HepG2 (cell line): ENCODE measurements around the gene PADI4. TPM values are rescaled to one million over a fixed set of nuclear protein-coding genes. Genes with fewer than 3 reads are reported as not detected.
A peak's percentile ranks its signal among the peaks of the same experiment; 100 is the strongest.

Experiments used
- HNF4G ChIP-seq, 2 experiments: sonication (generic) in 1 of 2; formaldehyde crosslinking in 1 of 2; IDR thresholded peaks; 2 replicates each; pipeline versions ENCODE4 v1.4.0 to v1.6.1; 2011 to 2020; ENCODE audit warnings: borderline replicate concordance in 2 of 2, low read depth in 2 of 2, mild to moderate bottlenecking in 2 of 2, low read length in 1 of 2, missing genetic modification reagents in 1 of 2, moderate library complexity in 1 of 2
- IRX3 ChIP-seq: sonication (generic); formaldehyde crosslinking; IDR thresholded peaks from 2 replicates; pipeline ENCODE4 v1.8.1; 2023; ENCODE audit warnings: mild to moderate bottlenecking, low read depth, missing genetic modification reagents, borderline replicate concordance
- MAF1 ChIP-seq: sonication (generic); formaldehyde crosslinking; IDR thresholded peaks from 2 replicates; pipeline ENCODE4 v1.5.0; 2020; ENCODE audit warnings: missing genetic modification reagents, borderline replicate concordance
- MAFF ChIP-seq: IDR thresholded peaks from 2 replicates; pipeline ENCODE4 v1.6.1; 2011; ENCODE audit warnings: low read depth, low read length, improper control_type of control experiment
- MED8 ChIP-seq: sonication (generic); formaldehyde crosslinking; IDR thresholded peaks from 2 replicates; pipeline ENCODE4 v1.8.1; 2023; ENCODE audit warnings: mild to moderate bottlenecking, missing genetic modification reagents; ENCODE audit not compliant: insufficient replicate concordance
- MIER2 ChIP-seq: IDR thresholded peaks from 2 replicates; pipeline ENCODE4 v1.6.1; 2016; ENCODE audit warnings: missing biosample characterization, missing genetic modification reagents
- MYNN ChIP-seq: sonication (generic); formaldehyde crosslinking; IDR thresholded peaks from 2 replicates; pipeline ENCODE4 v1.4.0; 2020; ENCODE audit warnings: mild to moderate bottlenecking, low read depth, missing genetic modification reagents
- NCOA1 ChIP-seq: sonication (generic); formaldehyde crosslinking; IDR thresholded peaks from 2 replicates; pipeline ENCODE4 v1.9.0; 2021; ENCODE audit warnings: missing genetic modification reagents
- PRDM15 ChIP-seq: sonication (generic); formaldehyde crosslinking; IDR thresholded peaks from 2 replicates; pipeline ENCODE4 v1.4.0; 2020; ENCODE audit warnings: missing genetic modification reagents
- SP140L ChIP-seq: sonication (generic); formaldehyde crosslinking; IDR thresholded peaks from 2 replicates; pipeline ENCODE4 v1.4.0; 2020; ENCODE audit warnings: missing genetic modification reagents, borderline replicate concordance
- ZNF451 ChIP-seq: sonication (generic); formaldehyde crosslinking; IDR thresholded peaks from 2 replicates; pipeline ENCODE4 v1.5.0; 2020; ENCODE audit warnings: mild to moderate bottlenecking, missing genetic modification reagents
- ZNF543 ChIP-seq: sonication (generic); formaldehyde crosslinking; IDR thresholded peaks from 2 replicates; pipeline ENCODE4 v1.4.0; 2020; ENCODE audit warnings: mild to moderate bottlenecking, missing genetic modification reagents
- ZNF546 ChIP-seq: sonication (generic); formaldehyde crosslinking; conservative IDR thresholded peaks from 2 replicates; pipeline ENCODE4 v1.8.1; 2023; ENCODE audit warnings: mild to moderate bottlenecking, missing genetic modification reagents
- ZNF547 ChIP-seq: sonication (generic); formaldehyde crosslinking; IDR thresholded peaks from 2 replicates; pipeline ENCODE4 v1.5.1; 2020; ENCODE audit warnings: mild to moderate bottlenecking, missing genetic modification reagents
- ZNF616 ChIP-seq: sonication (generic); formaldehyde crosslinking; IDR thresholded peaks from 2 replicates; pipeline ENCODE4 v1.5.0; 2020; ENCODE audit warnings: low read depth, mild to moderate bottlenecking, missing genetic modification reagents
- ZNF646 ChIP-seq: sonication (generic); formaldehyde crosslinking; IDR thresholded peaks from 2 replicates; pipeline ENCODE4 v1.9.0; 2021; ENCODE audit warnings: mild to moderate bottlenecking, missing genetic modification reagents
- ZNF776 ChIP-seq: sonication (generic); formaldehyde crosslinking; IDR thresholded peaks from 2 replicates; pipeline ENCODE4 v1.4.0; 2020; ENCODE audit warnings: mild to moderate bottlenecking, missing genetic modification reagents
- ZNF790 ChIP-seq: sonication (generic); formaldehyde crosslinking; IDR thresholded peaks from 2 replicates; pipeline ENCODE4 v1.8.0; 2022; ENCODE audit warnings: missing genetic modification reagents, mild to moderate bottlenecking, borderline replicate concordance
- ZNF83 ChIP-seq: sonication (generic); formaldehyde crosslinking; IDR thresholded peaks from 2 replicates; pipeline ENCODE4 v1.4.0; 2020; ENCODE audit warnings: missing genetic modification reagents, mild to moderate bottlenecking, borderline replicate concordance
- polyA plus RNA-seq, 8 experiments: library from polyadenylated mRNA; depleted of rRNA in 3 of 8; stranded (reverse) in 7 of 8; unstranded in 1 of 8; fragments of >200 nt; fragmentation: Illumina TruSeq in 4 of 8; extraction: Trizol in 4 of 8; gene quantifications; 2 replicates each; pipeline versions ENCODE4 v1.2.1 to v1.2.3, GENCODE V29; 2011 to 2016; ENCODE audit warnings: low read depth in 4 of 8, missing spikeins in 1 of 8, mixed read lengths in 1 of 8; ENCODE audit not compliant: insufficient read depth in 1 of 8
- total RNA-seq, 5 experiments: library from RNA; depleted of rRNA; stranded (reverse); fragments of >200 nt; fragmentation: Illumina TruSeq; extraction: Trizol; gene quantifications; 2 replicates each; pipeline ENCODE4 v1.2.3, GENCODE V29; 2016; ENCODE audit warnings: low read depth in 1 of 5

Gene PADI4
- total and polyA plus RNA-seq, 2 of the 13 experiments (the other 11 are each of a cell fraction or from before 2014, with no cell fraction given): 0.04 TPM

GRCh38 chr1:17405898-17406759, 98.1 kb downstream of the PADI4 start (continued):
- peak; percentile 67 for TF ChIP-seq HNF4G (IDR thresholded peaks at IDR 0.05; ENCODE audit: borderline replicate concordance, low read depth, low read length)
- TF ChIP-seq HNF4G (CRISPR knock-in tag; IDR thresholded peaks at IDR 0.05; ENCODE audit: borderline replicate concordance, low read depth): peak; percentile 60; the same call in 1 of the 2 replicates
- no peak for TF ChIP-seq MAFF
- no peak for TF ChIP-seq ZNF543 (CRISPR knock-in tag)
- TF ChIP-seq ZNF451: no peak
- TF ChIP-seq MAF1: no peak
- no peak for TF ChIP-seq MYNN (CRISPR knock-in tag)
- no peak for TF ChIP-seq IRX3
- TF ChIP-seq MED8 (CRISPR knock-in tag): no peak
- TF ChIP-seq ZNF546: no peak
- TF ChIP-seq SP140L: no peak
- TF ChIP-seq PRDM15 (CRISPR knock-in tag): no peak
- TF ChIP-seq MIER2 (CRISPR knock-in tag): no peak
- 0 out of 2 replicates have a peak, but pooled peaks have one; percentile 49 for TF ChIP-seq ZNF83 (CRISPR knock-in tag)
- no peak for TF ChIP-seq ZNF776
- TF ChIP-seq ZNF646 (CRISPR knock-in tag): no peak
- TF ChIP-seq NCOA1 (CRISPR knock-in tag): no peak
- no peak for TF ChIP-seq ZNF790 (CRISPR knock-in tag)
- no peak for TF ChIP-seq ZNF616 (CRISPR knock-in tag)
- TF ChIP-seq ZNF547 (CRISPR knock-in tag): no peak
